C4-2B (cell line): ENCODE results near the gene ANKRD13A.

Experiments
- CTCF ChIP-seq: fragments of 450-650 bp; conservative IDR thresholded peaks from 2 replicates; pipeline ENCODE4 v1.5.1; 2017; ENCODE audit warnings: mild to moderate bottlenecking
- ZFX ChIP-seq: fragments of 450-650 bp; IDR thresholded peaks from 2 replicates; pipeline ENCODE4 v1.6.1; 2017

- TF ChIP-seq CTCF = no peak
- no peak for TF ChIP-seq ZFX
Observed at GRCh38 chr12:110028323-110028722, 29.1 kb downstream of the ANKRD13A start.
